Ovary (tissue), 9 donors: ENCODE results near the gene PDCD4. TPM values are rescaled to one million over a fixed set of nuclear protein-coding genes. Genes with fewer than 3 reads are reported as not detected.

ENCODE experiments used
- DNase-seq, 5 donors: peaks; one replicate each; pipeline ENCODE4 v3.0.0-alpha.2; 2019 to 2020
- H3K27ac ChIP-seq, 2 donors: fragments of 200-600 bp; one replicate each; pipeline versions ENCODE4 v1.5.1 to v1.8.0; 2019 to 2022
- H3K27me3 ChIP-seq: fragments of 200-600 bp; one replicate; pipeline ENCODE4 v1.8.0; 2022
- H3K36me3 ChIP-seq: fragments of 200-600 bp; sonication (generic); one replicate; pipeline ENCODE4 v1.5.1; 2019
- H3K4me1 ChIP-seq: one replicate; pipeline ENCODE4 v1.8.1; 2013; ENCODE audit warnings: mild to moderate bottlenecking, moderate library complexity; ENCODE audit not compliant: insufficient read depth
- H3K4me3 ChIP-seq: fragments of 200-600 bp; sonication (generic); one replicate; pipeline ENCODE4 v1.5.1; 2017
- H3K9me3 ChIP-seq, 2 donors: fragments of 200-600 bp in 1 of 2; sonication (generic) in 1 of 2; one replicate each; pipeline versions ENCODE4 v1.5.1 to v1.8.1; 2013 to 2019; ENCODE audit warnings: mild to moderate bottlenecking in 1 of 2, moderate library complexity in 1 of 2
- CTCF ChIP-seq, 3 donors: fragments of 450-650 bp in 2 of 3; fragments of 200-600 bp in 1 of 3; IDR thresholded peaks; one replicate each; pipeline versions ENCODE4 v1.5.1 to v1.8.0; 2016 to 2022; ENCODE audit warnings: antibody characterized with exemption in 3 of 3, mild to moderate bottlenecking in 1 of 3
- EP300 ChIP-seq: sonication (generic); formaldehyde crosslinking; IDR thresholded peaks from one replicate; pipeline ENCODE4 v1.6.1; 2017; ENCODE audit warnings: antibody characterized with exemption
- POLR2A ChIP-seq: fragments of 450-650 bp; IDR thresholded peaks from one replicate; pipeline ENCODE4 v1.6.1; 2017; ENCODE audit warnings: antibody characterized with exemption, mild to moderate bottlenecking, moderate library complexity
- WGBS, 3 donors: extraction: QIAGEN DNeasy Blood & Tissue Kit in 1 of 3; methylation state at CpG; one replicate each; pipeline versions ENCODE4 v1.1.5 to v1.1.7; 2013 to 2017; 5-methylcytosine and 5-hydroxymethylcytosine counted together
- intact Hi-C, 4 donors: fragments of 100-400 bp; cut with DNase I; formaldehyde crosslinking; loops; one replicate each; pipeline versions ENCODE4 v1.11.0 to v1.15.1; 2022 to 2023
- polyA plus RNA-seq, 2 donors: library from polyadenylated mRNA; stranded (reverse); fragments of 200-250 nt in 1 of 2; fragments of 350-450 nt in 1 of 2; fragmentation: Illumina TruSeq in 1 of 2; extraction: RNeasy Lipid Tissue Mini Kit (QIAGEN cat#74804) in 1 of 2; gene quantifications; one replicate each; pipeline ENCODE4 v1.2.3, GENCODE V29; 2013 to 2014
- total RNA-seq, 7 donors: library from RNA; depleted of rRNA in 2 of 7; stranded (reverse); fragments of >200 nt in 2 of 7; fragmentation: NEBNext Ultra II Directional in 3 of 7; extraction: Animal tissue kit (Norgen Biotek cat#: 25700) in 3 of 7; gene quantifications; one replicate each; pipeline versions ENCODE4 v1.1.0 to v1.2.4, GENCODE V29; 2016 to 2023
- donor health status: DM: no; HTN: no; CAD: no; lungs with moderate emphysema.
- donor health status: DM: no; HTN: no; CAD: no.
- donor health status: Bipolar disorder and iron deficiency.
- donor health status: DM: yes; HTN: yes; CAD: no.
- donor health status: DM: no; HTN: no; CAD: no.
- donor health status: DM: yes; HTN: yes; CAD: no.

PDCD4 gene
- total and polyA plus RNA-seq, 9 donors = 103 to 399 (median 185) TPM

DNA sequence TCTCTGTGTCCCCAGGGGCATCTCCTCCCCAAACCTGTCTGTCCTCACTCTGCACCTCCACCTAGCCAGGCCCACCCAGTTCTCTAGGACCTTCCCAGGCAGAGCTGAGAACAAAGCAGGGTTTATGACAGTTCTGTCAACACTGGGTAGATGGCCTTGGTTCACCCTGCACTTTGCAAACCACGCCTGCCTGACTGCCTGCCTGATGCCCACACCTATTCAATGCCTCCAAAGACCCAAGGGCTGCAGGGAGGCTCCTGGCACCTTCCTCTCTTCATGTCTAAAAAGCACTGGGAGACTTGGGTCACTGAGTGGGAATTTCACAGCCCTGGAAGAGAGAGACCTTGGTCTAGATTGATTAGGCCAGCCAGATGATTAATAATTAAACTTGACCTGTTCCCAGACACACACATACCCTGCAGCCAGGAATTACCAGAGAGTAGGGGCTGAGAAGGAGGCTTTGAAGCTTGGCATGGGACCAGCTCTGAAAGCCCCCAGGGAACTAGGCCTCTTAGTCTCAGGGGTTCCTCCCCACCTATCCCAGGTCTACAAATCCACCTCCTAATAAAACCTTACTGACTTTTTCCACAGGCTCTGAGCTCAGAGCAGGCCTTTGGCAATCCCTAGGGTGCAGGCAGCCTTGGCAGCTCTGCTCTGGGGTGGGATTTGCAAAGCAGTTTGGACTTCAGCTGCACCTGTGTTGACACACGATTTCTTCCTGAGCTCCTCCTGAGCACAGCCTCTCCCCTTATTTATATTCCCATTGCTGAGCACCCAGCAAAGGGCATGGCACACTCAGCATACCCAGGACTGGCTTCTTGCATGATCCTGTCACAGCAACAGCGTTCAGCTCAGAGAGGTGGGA is 25.7 kb upstream of the PDCD4 start:
- Histone ChIP-seq H3K36me3 (no peaks in the 10 kb centered on the region), H3K9me3 (no peaks in the 10 kb centered on the region), H3K27ac (no peak overlapping the region), H3K4me3 (no peak overlapping the region), H3K4me1 (peaks cover under 1% of the 10 kb centered on the region), H3K27me3 (no peaks in the 10 kb centered on the region)
- no peak for DNase-seq
- TF ChIP-seq EP300 = no peak
- no peak for TF ChIP-seq POLR2A
- no peak for TF ChIP-seq CTCF (IDR thresholded peaks at IDR 0.05)
- WGBS, 3 donors = 78 to 84% (median 83%) methylated on average over 3 of the region's 3 CpGs
- intact Hi-C loops = no loop called here

GRCh38 chr10:110847374-110847773 is 24.4 kb upstream of the PDCD4 start:
- 55 to 66% (median 61%) methylated on average over 6 of the region's 6 CpGs for WGBS, 3 donors
- no peak for TF ChIP-seq EP300
- no peak for TF ChIP-seq POLR2A
- no peak for TF ChIP-seq CTCF (IDR thresholded peaks at IDR 0.05)

DNA sequence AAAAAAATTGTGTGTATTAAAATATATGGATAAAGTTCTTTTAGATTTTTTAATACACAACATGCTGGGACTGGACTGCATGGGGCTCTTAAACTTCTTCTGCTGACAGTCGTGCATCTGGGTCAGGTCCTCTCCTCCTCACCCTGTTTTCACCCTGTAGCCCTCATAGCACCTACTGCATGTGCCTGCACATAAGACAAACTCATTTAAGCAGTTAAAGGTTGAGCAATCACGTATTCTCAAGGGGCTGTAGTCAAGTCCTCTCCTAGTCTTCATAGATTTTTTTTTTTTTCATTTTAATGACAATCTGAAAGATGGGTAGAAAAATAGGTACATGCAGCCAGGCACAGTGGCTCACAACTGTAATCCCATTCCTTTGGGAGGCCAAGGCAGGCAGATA is 23.6 kb upstream of the PDCD4 start:
- Histone ChIP-seq H3K4me1 (no peaks in the 10 kb centered on the region), H3K27me3 (no peaks in the 10 kb centered on the region), H3K36me3 (no peaks in the 10 kb centered on the region), H3K9me3 (no peaks in the 10 kb centered on the region), H3K4me3 (no peak overlapping the region), H3K27ac (no peak overlapping the region)
- intact Hi-C loops = no loop called here
- 76 to 93% (median 86%) methylated on average over 2 of the region's 2 CpGs for WGBS, 3 donors
- no peak for DNase-seq
- no peak for TF ChIP-seq POLR2A
- no peak for TF ChIP-seq EP300
- no peak for TF ChIP-seq CTCF (IDR thresholded peaks at IDR 0.05)

More at GRCh38 chr10:110847374-110847773, 24.4 kb upstream of the PDCD4 start:
- intact Hi-C loops = no loop called here
- Histone ChIP-seq H3K27ac (no peak overlapping the region), H3K9me3 (no peaks in the 10 kb centered on the region), H3K4me1 (no peaks in the 10 kb centered on the region), H3K4me3 (no peak overlapping the region), H3K27me3 (no peaks in the 10 kb centered on the region), H3K36me3 (no peaks in the 10 kb centered on the region)
- no peak for DNase-seq

DNA sequence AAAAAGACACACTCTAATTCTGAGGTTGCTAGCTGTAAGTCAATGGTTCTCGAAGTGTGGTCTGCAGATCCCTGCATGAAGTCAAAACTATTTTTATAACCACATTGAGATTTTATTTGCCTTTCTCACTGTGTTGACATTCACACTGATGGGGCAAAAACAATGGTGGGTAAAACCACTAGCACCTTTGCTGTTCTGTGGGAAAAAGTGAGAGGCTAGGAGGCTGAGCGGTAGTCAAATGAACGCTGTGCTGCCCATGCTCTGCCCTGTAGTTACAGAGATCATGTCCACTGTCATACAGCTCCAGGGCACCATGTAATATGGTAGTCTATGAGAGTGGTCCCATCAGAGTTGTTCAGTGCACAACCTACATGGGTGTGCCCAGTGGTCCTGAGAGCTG is 21.6 kb upstream of the PDCD4 start:
- WGBS, 3 donors = 95 to 98% (median 97%) methylated on average over 3 of the region's 3 CpGs
- DNase-seq = no peak
- no peaks in the 10 kb centered on the region for H3K4me1 ChIP-seq
- no peaks in the 10 kb centered on the region for H3K9me3 ChIP-seq
- no peak overlapping the region for H3K4me3 ChIP-seq
- H3K27me3 ChIP-seq = no peaks in the 10 kb centered on the region
- no peaks in the 10 kb centered on the region for H3K36me3 ChIP-seq
- intact Hi-C loops = no loop called here
- no peak for TF ChIP-seq CTCF (IDR thresholded peaks at IDR 0.05)
- no peak overlapping the region for H3K27ac ChIP-seq
